Measurements from ENCODE around the gene CCDC60. TPM values are rescaled to one million over a fixed set of nuclear protein-coding genes. Genes with fewer than 3 reads are reported as not detected.

Gene CCDC60
- total RNA-seq, 1 donor from 2014 or later = 2.2 TPM

DNA sequence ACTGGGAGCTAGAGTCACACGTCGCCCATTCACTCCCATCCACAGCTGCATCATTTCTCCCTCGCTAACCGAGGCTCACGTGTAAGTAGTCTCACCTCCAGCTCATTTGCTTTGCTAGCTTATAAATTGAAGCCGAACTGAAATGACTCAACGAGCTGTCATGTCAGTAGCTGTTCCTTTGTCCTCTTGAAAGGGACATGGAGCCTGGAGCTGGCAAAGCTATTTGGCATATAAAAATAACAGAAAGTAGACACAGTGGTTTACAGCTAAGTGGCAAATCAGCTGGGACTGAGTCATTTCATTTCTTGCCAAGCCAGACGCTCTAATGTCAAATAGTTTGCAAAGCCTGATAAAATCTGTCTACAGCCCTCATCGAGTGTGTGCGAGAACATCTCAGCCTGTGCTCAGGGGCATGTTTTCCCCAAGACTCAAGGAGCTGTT lies 144.6 kb downstream of the CCDC60 start:
- no peak for DNase-seq (ENCODE audit: low spot score in 2 of 2, unreplicated experiment in 2 of 2)
- H3K4me1 Mint-ChIP-seq = no peaks in the 10 kb centered on the region
- peaks cover 13% of the 10 kb centered on the region for H3K9me3 Mint-ChIP-seq
- H3K27ac Mint-ChIP-seq = no peak overlapping the region
- TF ChIP-seq, protein P1, sequence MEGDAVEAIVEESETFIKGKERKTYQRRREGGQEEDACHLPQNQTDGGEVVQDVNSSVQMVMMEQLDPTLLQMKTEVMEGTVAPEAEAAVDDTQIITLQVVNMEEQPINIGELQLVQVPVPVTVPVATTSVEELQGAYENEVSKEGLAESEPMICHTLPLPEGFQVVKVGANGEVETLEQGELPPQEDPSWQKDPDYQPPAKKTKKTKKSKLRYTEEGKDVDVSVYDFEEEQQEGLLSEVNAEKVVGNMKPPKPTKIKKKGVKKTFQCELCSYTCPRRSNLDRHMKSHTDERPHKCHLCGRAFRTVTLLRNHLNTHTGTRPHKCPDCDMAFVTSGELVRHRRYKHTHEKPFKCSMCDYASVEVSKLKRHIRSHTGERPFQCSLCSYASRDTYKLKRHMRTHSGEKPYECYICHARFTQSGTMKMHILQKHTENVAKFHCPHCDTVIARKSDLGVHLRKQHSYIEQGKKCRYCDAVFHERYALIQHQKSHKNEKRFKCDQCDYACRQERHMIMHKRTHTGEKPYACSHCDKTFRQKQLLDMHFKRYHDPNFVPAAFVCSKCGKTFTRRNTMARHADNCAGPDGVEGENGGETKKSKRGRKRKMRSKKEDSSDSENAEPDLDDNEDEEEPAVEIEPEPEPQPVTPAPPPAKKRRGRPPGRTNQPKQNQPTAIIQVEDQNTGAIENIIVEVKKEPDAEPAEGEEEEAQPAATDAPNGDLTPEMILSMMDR (IDR thresholded peaks at IDR 0.05; ENCODE audit: unreplicated experiment) = no peak
- no peaks in the 10 kb centered on the region for H3K36me3 Mint-ChIP-seq
- no peaks in the 10 kb centered on the region for H3K27me3 Mint-ChIP-seq (ENCODE audit: low read depth)
- H3K4me3 Mint-ChIP-seq = no peak overlapping the region

DNA sequence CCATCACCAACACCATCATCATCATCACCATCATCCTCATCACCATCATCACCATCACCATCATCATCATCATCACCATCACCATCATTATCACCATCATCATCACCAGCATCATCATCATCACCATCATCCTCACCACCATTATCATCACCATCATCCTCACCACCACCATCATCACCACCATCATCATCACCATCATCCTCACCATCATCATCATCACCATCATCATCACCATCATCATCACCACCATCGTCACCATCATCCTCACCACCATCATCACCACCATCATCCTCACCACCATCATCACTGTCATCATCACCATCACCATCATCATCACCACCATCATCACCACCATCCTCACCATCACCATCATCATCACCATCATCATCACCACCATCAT lies 146.0 kb downstream of the CCDC60 start:
- H3K27me3 Mint-ChIP-seq (ENCODE audit: low read depth) = no peaks in the 10 kb centered on the region
- peaks cover 13% of the 10 kb centered on the region for H3K9me3 Mint-ChIP-seq
- no peaks in the 10 kb centered on the region for H3K4me1 Mint-ChIP-seq
- no peaks in the 10 kb centered on the region for H3K36me3 Mint-ChIP-seq
- DNase-seq (ENCODE audit: low spot score in 2 of 2, unreplicated experiment in 2 of 2) = no peak
- no peak overlapping the region for H3K4me3 Mint-ChIP-seq
- TF ChIP-seq, protein P1 (IDR thresholded peaks at IDR 0.05; ENCODE audit: unreplicated experiment) = no peak
- no peak overlapping the region for H3K27ac Mint-ChIP-seq

DNA sequence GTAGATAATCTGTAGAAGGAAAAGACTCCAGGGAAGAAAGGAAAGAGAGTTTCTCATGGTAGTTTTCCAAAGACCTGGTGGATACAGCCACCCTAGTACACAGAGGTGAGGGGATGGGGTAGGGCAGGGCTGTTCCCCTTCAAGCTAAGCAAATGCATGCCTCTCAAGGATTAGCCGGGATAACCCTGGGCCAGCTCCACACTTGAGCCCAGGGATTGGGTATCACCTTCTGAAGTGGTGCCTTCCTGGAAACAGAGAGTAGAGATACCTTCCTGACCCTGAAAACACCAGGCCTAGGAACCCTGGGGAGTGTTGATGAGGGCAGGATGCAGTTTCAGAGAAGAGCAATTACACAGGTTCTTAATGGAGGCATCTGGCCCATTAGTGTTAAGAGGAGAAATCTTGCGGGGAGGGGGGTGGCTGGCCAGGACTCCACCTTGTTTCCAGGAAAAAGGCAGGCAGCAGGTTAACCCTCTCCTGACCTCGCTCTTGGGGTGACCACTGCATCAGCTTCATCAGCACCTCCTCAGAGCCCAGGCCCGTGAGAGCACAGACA lies 152.1 kb downstream of the CCDC60 start:
- no peak for DNase-seq (ENCODE audit: low spot score in 2 of 2, unreplicated experiment in 2 of 2)
- Mint-ChIP-seq H3K9me3 (peaks cover 4% of the 10 kb centered on the region), H3K36me3 (no peaks in the 10 kb centered on the region), H3K27ac (no peak overlapping the region), H3K27me3 (ENCODE audit: low read depth) (peaks cover 6% of the 10 kb centered on the region), H3K4me1 (no peaks in the 10 kb centered on the region), H3K4me3 (no peak overlapping the region)
- TF ChIP-seq, protein P1 (IDR thresholded peaks at IDR 0.05; ENCODE audit: unreplicated experiment) = no peak

DNA sequence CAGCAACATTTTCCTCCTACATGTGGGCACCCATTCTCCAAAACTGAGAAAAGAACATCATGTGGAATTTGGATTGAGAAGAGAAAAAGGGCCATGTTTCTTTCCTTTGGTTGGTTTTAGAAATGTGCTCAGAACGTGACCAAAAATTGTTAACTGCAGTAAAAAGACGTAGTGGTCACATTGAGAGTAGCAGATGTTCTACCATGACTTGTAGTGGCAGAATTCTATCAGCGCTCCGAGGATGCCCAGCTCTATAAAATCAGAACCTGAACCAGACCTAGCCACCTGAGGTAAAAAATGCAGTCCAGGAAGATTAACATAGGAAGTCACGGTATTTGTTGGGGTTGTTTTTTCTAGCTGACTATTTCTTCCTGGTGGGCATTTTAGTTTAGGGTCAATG lies 157.3 kb downstream of the CCDC60 start:
- no peak overlapping the region for H3K27ac Mint-ChIP-seq
- no peak overlapping the region for H3K4me3 Mint-ChIP-seq
- H3K36me3 Mint-ChIP-seq = no peaks in the 10 kb centered on the region
- peaks cover 27% of the 10 kb centered on the region for H3K27me3 Mint-ChIP-seq (ENCODE audit: low read depth)
- H3K4me1 Mint-ChIP-seq = no peaks in the 10 kb centered on the region
- no peaks in the 10 kb centered on the region for H3K9me3 Mint-ChIP-seq
- TF ChIP-seq, protein P1 (IDR thresholded peaks at IDR 0.05; ENCODE audit: unreplicated experiment) = no peak
- DNase-seq (ENCODE audit: low spot score in 2 of 2, unreplicated experiment in 2 of 2) = no peak

DNA sequence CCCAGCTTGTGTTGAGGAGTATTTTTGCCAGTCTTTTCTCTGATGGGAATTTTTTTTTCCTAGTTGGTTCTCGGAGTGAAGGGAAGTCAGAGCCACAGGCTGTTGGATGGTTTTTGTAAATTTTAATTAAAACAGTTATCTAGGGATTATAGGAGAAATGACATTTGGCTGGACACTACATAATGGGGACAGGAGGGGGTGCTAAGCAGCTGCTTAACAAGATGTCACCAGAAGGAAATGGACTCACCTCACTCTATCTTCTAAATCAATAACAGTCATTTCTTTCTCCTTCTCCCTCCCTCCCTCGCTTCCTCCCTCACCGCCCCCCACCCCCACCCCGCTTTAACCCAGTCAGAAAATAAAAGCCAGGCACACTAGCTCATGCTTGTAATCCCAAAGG lies 165.7 kb downstream of the CCDC60 start:
- H3K27ac Mint-ChIP-seq = no peak overlapping the region
- H3K9me3 Mint-ChIP-seq = no peaks in the 10 kb centered on the region
- no peak overlapping the region for H3K4me3 Mint-ChIP-seq
- TF ChIP-seq, protein P1 (IDR thresholded peaks at IDR 0.05; ENCODE audit: unreplicated experiment) = no peak
- H3K27me3 Mint-ChIP-seq (ENCODE audit: low read depth) = peaks cover 46% of the 10 kb centered on the region
- no peaks in the 10 kb centered on the region for H3K4me1 Mint-ChIP-seq
- no peaks in the 10 kb centered on the region for H3K36me3 Mint-ChIP-seq
- no peak for DNase-seq (ENCODE audit: low spot score in 2 of 2, unreplicated experiment in 2 of 2)

DNA sequence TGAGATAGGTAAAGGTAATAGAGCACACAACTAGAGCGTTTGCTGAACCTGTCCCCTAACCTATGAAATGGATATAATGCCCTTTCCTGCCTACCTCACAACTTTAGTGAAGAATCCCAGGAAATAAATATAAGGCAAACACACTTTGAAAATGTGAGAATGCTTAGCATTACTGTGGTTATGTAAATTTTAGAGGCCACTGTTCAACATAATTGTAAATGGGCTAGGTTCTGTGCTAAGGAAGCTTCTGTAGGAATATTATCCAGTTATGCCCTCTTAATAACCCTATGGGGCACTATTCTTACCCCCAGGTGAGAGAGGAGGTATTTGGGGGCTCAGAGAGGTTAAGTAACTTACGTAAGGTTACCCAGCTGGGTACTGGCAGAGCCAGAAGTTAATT lies 166.5 kb downstream of the CCDC60 start:
- peaks cover 44% of the 10 kb centered on the region for H3K27me3 Mint-ChIP-seq (ENCODE audit: low read depth)
- no peaks in the 10 kb centered on the region for H3K9me3 Mint-ChIP-seq
- TF ChIP-seq, protein P1 (IDR thresholded peaks at IDR 0.05; ENCODE audit: unreplicated experiment) = no peak
- H3K4me3 Mint-ChIP-seq = no peak overlapping the region
- H3K36me3 Mint-ChIP-seq = no peaks in the 10 kb centered on the region
- no peak for DNase-seq (ENCODE audit: low spot score in 2 of 2, unreplicated experiment in 2 of 2)
- H3K4me1 Mint-ChIP-seq = no peaks in the 10 kb centered on the region
- H3K27ac Mint-ChIP-seq = no peak overlapping the region
